ENCODE measurements around the gene MYO15B.

The MYO15B gene

GRCh38 chr17:75558666-75559530 is 28.7 kb upstream of the MYO15B start:
- no peak for DNase-seq

GRCh38 chr17:75559958-75560533 is 27.6 kb upstream of the MYO15B start:
- DNase-seq: no peak

GRCh38 chr17:75561927-75562603 is 25.5 kb upstream of the MYO15B start:
- DNase-seq: no peak

- DNase-seq: no peak
These were observed 24.4 kb upstream of the MYO15B start for GRCh38 chr17:75563063-75563758.

- DNase-seq: no peak
These were observed 23.4 kb upstream of the MYO15B start for GRCh38 chr17:75564195-75564594.

- peak; percentile 92 for DNase-seq
These were observed 22.5 kb upstream of the MYO15B start for GRCh38 chr17:75565066-75565465.

GRCh38 chr17:75565618-75566017 is 22.0 kb upstream of the MYO15B start:
- no peak for DNase-seq

GRCh38 chr17:75566416-75566815 is 21.2 kb upstream of the MYO15B start:
- DNase-seq: peak; percentile 28

GRCh38 chr17:75566834-75567233 is 20.8 kb upstream of the MYO15B start:
- DNase-seq: peak; percentile 83

GRCh38 chr17:75568412-75569255 is 19.0 kb upstream of the MYO15B start:
- no peak for DNase-seq

GRCh38 chr17:75570034-75570676 is 17.4 kb upstream of the MYO15B start:
- DNase-seq: no peak

- DNase-seq: no peak
These were observed 16.8 kb upstream of the MYO15B start for GRCh38 chr17:75570772-75571171.

GRCh38 chr17:75571197-75571884 is 16.3 kb upstream of the MYO15B start:
- peak; percentile 89 for DNase-seq

GRCh38 chr17:75571885-75572215 is 15.8 kb upstream of the MYO15B start:
- no peak for DNase-seq

- no peak for DNase-seq
These were observed 14.7 kb upstream of the MYO15B start for GRCh38 chr17:75572713-75573539.

- DNase-seq: no peak
These were observed 14.1 kb upstream of the MYO15B start for GRCh38 chr17:75573540-75573957.

- DNase-seq: no peak
These were observed 13.6 kb upstream of the MYO15B start for GRCh38 chr17:75573994-75574393.

GRCh38 chr17:75574404-75575036 is 13.1 kb upstream of the MYO15B start:
- no peak for DNase-seq

GRCh38 chr17:75575197-75575596 is 12.4 kb upstream of the MYO15B start:
- DNase-seq: no peak

- DNase-seq: no peak
These were observed 11.9 kb upstream of the MYO15B start for GRCh38 chr17:75575728-75576127.

Measured in RPMI8226 (cell line).